IMR-90 (cell line): ENCODE results near the gene KCTD5. TPM values are rescaled to one million over a fixed set of nuclear protein-coding genes. Genes with fewer than 3 reads are reported as not detected.

Experiments
- ATAC-seq: fragments of 200-7000 bp; cut with Tn5 transposase; 2 replicates; pipeline ENCODE4 v1.9.1; 2020; ENCODE audit warnings: low read depth, mild to moderate bottlenecking, moderate library complexity
- BruUV-seq: library from RNA; stranded (reverse); fragments of 400-500 nt; replicated peaks from 2 replicates; lab custom pipeline; 2021; lab: Mats Ljungman, UMichigan
- CTCF ChIA-PET: fragments of 300-600 bp; formaldehyde crosslinking; extraction: SDS; loops from one replicate; lab custom pipeline; 2021; ENCODE audit warnings: antibody characterized with exemption; lab: Yijun Ruan, JAX
- POLR2A ChIA-PET: fragments of 300-600 bp; sonication (Branson Sonifier 250); formaldehyde crosslinking; loops from one replicate; lab custom pipeline; 2022; ENCODE audit warnings: antibody characterized with exemption; ENCODE audit not compliant: unreplicated experiment; lab: Charles Lee
- DNase-seq: peaks from one replicate; pipeline ENCODE4 v3.0.0; 2013
- H2AFZ ChIP-seq: replicated peaks from 2 replicates; pipeline ENCODE3; 2013; ENCODE audit warnings: low read length, mild to moderate bottlenecking; ENCODE audit not compliant: poor library complexity
- H2AK5ac ChIP-seq: 2 replicates; pipeline ENCODE4 v1.6.1; 2013; ENCODE audit warnings: low read depth, low read length, inconsistent platforms
- H2AK9ac ChIP-seq: replicated peaks from 2 replicates; pipeline ENCODE3; 2013; ENCODE audit warnings: mild to moderate bottlenecking, low read depth, low read length, moderate library complexity; ENCODE audit not compliant: poor library complexity
- H2BK120ac ChIP-seq: 2 replicates; pipeline ENCODE4 v1.6.1; 2013; ENCODE audit warnings: low read depth, low read length, inconsistent platforms
- H2BK15ac ChIP-seq: 3 replicates; pipeline ENCODE4 v1.6.1; 2013; ENCODE audit warnings: low read depth, low read length, inconsistent platforms
- H2BK20ac ChIP-seq: 2 replicates; pipeline ENCODE4 v1.6.1; 2013; ENCODE audit warnings: low read depth, mild to moderate bottlenecking, inconsistent platforms, low read length, moderate library complexity
- H2BK5ac ChIP-seq: 2 replicates; pipeline ENCODE4 v1.6.1; 2013; ENCODE audit warnings: mild to moderate bottlenecking, low read depth, low read length, inconsistent platforms; ENCODE audit not compliant: poor library complexity, severe bottlenecking
- H3K14ac ChIP-seq: replicated peaks from 2 replicates; pipeline ENCODE4 v1.6.1; 2013; ENCODE audit warnings: low read depth, low read length, inconsistent platforms
- H3K18ac ChIP-seq: 2 replicates; pipeline ENCODE4 v1.6.1; 2013; ENCODE audit warnings: low read depth, low read length, control low read depth
- H3K23ac ChIP-seq: 2 replicates; pipeline ENCODE4 v1.6.1; 2013; ENCODE audit warnings: low read depth, low read length, inconsistent platforms
- H3K27ac ChIP-seq: 2 replicates; pipeline ENCODE4 v1.5.1; 2013; ENCODE audit warnings: mild to moderate bottlenecking, control low read depth, low read length; ENCODE audit not compliant: insufficient read depth
- H3K27me3 ChIP-seq: 2 replicates; pipeline ENCODE4 v1.6.1; 2013; ENCODE audit warnings: low read length; ENCODE audit not compliant: control insufficient read depth, insufficient read depth
- H3K36me3 ChIP-seq: 2 replicates; pipeline ENCODE4 v1.6.1; 2013; ENCODE audit warnings: low read length, mixed read lengths; ENCODE audit not compliant: control insufficient read depth, insufficient read depth
- H3K4ac ChIP-seq: 2 replicates; pipeline ENCODE4 v1.6.1; 2013; ENCODE audit warnings: low read depth, low read length, inconsistent platforms
- H3K4me1 ChIP-seq: 2 replicates; pipeline ENCODE4 v1.6.1; 2013; ENCODE audit warnings: low read length, mixed read lengths; ENCODE audit not compliant: control insufficient read depth, insufficient read depth
- H3K4me2 ChIP-seq: 2 replicates; pipeline ENCODE4 v1.6.1; 2013; ENCODE audit warnings: low read depth, mild to moderate bottlenecking, control low read depth, low read length, moderate library complexity
- H3K4me3 ChIP-seq: 2 replicates; pipeline ENCODE4 v1.5.1; 2013; ENCODE audit warnings: low read depth, mild to moderate bottlenecking, control low read depth, low read length, moderate library complexity; ENCODE audit not compliant: insufficient read depth
- H3K56ac ChIP-seq: 2 replicates; pipeline ENCODE4 v1.6.1; 2013; ENCODE audit warnings: low read length, inconsistent platforms; ENCODE audit not compliant: insufficient read depth; ENCODE audit errors: extremely low read depth
- H3K79me1 ChIP-seq, 2 experiments: 2 replicates each; pipeline ENCODE4 v1.6.1; 2013; ENCODE audit warnings: low read length in 2 of 2, inconsistent platforms in 1 of 2, low read depth in 1 of 2
- H3K9ac ChIP-seq: 2 replicates; pipeline ENCODE4 v1.6.1; 2013; ENCODE audit warnings: low read depth, low read length, control low read depth
- H3K9me1 ChIP-seq: 2 replicates; pipeline ENCODE4 v1.6.1; 2013; ENCODE audit warnings: low read length, inconsistent platforms; ENCODE audit not compliant: insufficient read depth
- H3K9me3 ChIP-seq: 2 replicates; pipeline ENCODE4 v1.6.1; 2013; ENCODE audit warnings: low read length; ENCODE audit not compliant: control insufficient read depth, insufficient read depth
- H4K20me1 ChIP-seq: 2 replicates; pipeline ENCODE4 v1.6.1; 2013; ENCODE audit warnings: low read length, inconsistent platforms; ENCODE audit not compliant: insufficient read depth
- H4K5ac ChIP-seq: 2 replicates; pipeline ENCODE4 v1.6.1; 2013; ENCODE audit warnings: mild to moderate bottlenecking, low read depth, low read length, control low read depth
- H4K8ac ChIP-seq, 2 experiments: 2 replicates each; pipeline ENCODE4 v1.6.1; 2013; ENCODE audit warnings: low read depth in 2 of 2, low read length in 2 of 2, control low read depth in 1 of 2, inconsistent platforms in 1 of 2
- H4K91ac ChIP-seq: 2 replicates; pipeline ENCODE4 v1.6.1; 2013; ENCODE audit warnings: low read depth, low read length, inconsistent platforms; ENCODE audit not compliant: insufficient read depth
- BHLHE40 ChIP-seq: fragments of 150-350 bp; IDR thresholded peaks from 2 replicates; pipeline ENCODE4 v1.6.1; 2016; ENCODE audit warnings: mild to moderate bottlenecking, low read depth, low read length
- CEBPB ChIP-seq: IDR thresholded peaks from 2 replicates; pipeline ENCODE4 v1.6.1; 2012; ENCODE audit warnings: low read depth, low read length, improper control_type of control experiment
- CHD1 ChIP-seq: IDR thresholded peaks from 2 replicates; pipeline ENCODE4 v1.6.1; 2012; ENCODE audit warnings: low read depth, low read length, improper control_type of control experiment
- RAD21 ChIP-seq: IDR thresholded peaks from 2 replicates; pipeline ENCODE4 v1.6.1; 2012; ENCODE audit warnings: low read length, improper control_type of control experiment
- RCOR1 ChIP-seq: IDR thresholded peaks from 2 replicates; pipeline ENCODE4 v1.6.1; 2012; ENCODE audit warnings: mild to moderate bottlenecking, low read length, improper control_type of control experiment; ENCODE audit not compliant: insufficient replicate concordance
- WGBS, 2 experiments: methylation state at CpG; one replicate each; pipeline versions ENCODE4 v1.1.5 to v1.1.7; 2013; ENCODE audit warnings: missing lambda C conversion rate in 2 of 2; ENCODE audit not compliant: insufficient read length in 1 of 2; ENCODE audit errors: extremely low coverage in 2 of 2; 5-methylcytosine and 5-hydroxymethylcytosine counted together
- dilution Hi-C: fragments of 300-500 bp; cut with HindIII; formaldehyde crosslinking; loops from one replicate; pipeline ENCODE4 v1.14.3; 2018; ENCODE audit warnings: low sequenced_read_pairs; ENCODE audit not compliant: unreplicated experiment
- in situ Hi-C: fragments of 300-500 bp; cut with MboI; formaldehyde crosslinking; loops from 3 replicates; pipeline ENCODE4 v1.14.3; 2019; ENCODE audit warnings: low sequenced_read_pairs, inconsistent platforms, mixed read lengths
- intact Hi-C: fragments of 100-400 bp; cut with micrococcal nuclease; formaldehyde crosslinking; loops from 2 replicates; pipeline ENCODE4 v1.10.0; 2022
- polyA plus RNA-seq, 3 experiments: library from polyadenylated mRNA; depleted of rRNA; stranded (reverse); fragments of >200 nt; gene quantifications; 2 replicates each; pipeline ENCODE4 v1.2.3, GENCODE V29; 2012; ENCODE audit warnings: low replicate concordance in 1 of 3
- total RNA-seq: library from RNA; depleted of rRNA; stranded (reverse); fragments of >200 nt; gene quantifications from 2 replicates; pipeline ENCODE4 v1.2.3, GENCODE V29; 2012
- TF ChIP-seq, protein P1 (sequence below): fragments of 150-350 bp; IDR thresholded peaks from 2 replicates; pipeline ENCODE4 v1.6.1; 2016; ENCODE audit warnings: low read depth, mild to moderate bottlenecking, low read length, moderate library complexity, borderline replicate concordance
- TF ChIP-seq, protein P2 (sequence below): conservative IDR thresholded peaks from 2 replicates; pipeline ENCODE4 v1.5.1; 2012; ENCODE audit warnings: mild to moderate bottlenecking, low read depth, low read length, improper control_type of control experiment
- TF ChIP-seq, protein P3 (sequence below): fragments of 150-350 bp; IDR thresholded peaks from 2 replicates; pipeline ENCODE4 v1.6.1; 2017; ENCODE audit warnings: mild to moderate bottlenecking, antibody characterized with exemption, low read length, low read depth

The KCTD5 gene
- total and polyA plus RNA-seq, 2 of the 4 experiments (the other 2 are of a cell fraction) = 17.2 to 56.2 TPM

DNA sequence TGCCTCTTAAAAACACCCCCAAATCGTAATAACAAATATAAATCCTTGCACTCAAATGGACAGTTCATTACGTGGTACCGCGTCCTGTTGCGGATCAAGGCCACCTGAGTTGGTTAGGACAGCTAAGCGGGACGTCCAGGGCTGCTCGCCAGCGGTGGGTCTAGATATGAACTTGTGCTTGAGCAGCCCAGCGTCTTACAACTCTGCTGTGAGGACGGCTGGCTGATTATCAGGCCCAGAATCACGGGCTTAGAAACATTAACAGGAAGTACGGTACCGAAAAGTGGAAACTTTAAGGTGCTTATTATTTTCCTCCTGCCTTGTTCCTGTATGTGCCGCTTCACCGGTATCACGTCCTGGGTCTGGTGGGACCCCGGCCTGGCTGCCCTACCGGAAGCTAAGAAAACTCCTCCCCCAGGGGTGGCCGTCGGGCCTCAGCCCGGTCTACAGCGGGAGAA lies 69.3 kb downstream of the KCTD5 start:
- Histone ChIP-seq H3K18ac (peak overlapping the region; percentile 5; the same call in 1 of the 2 replicates), H4K5ac (peak overlapping the region; percentile 99), H3K27ac (peak overlapping the region; percentile 99), H3K56ac (0 out of 2 replicates have a peak overlapping the region, but pooled peaks have one; percentile 30), H3K4me1 (peaks cover 9% of the 10 kb centered on the region), H3K4me3 (peak overlapping the region; percentile 88), H3K14ac (peak overlapping the region; percentile 92), H2BK20ac (no peak overlapping the region), H2BK120ac (peak overlapping the region; percentile 16; the same call in 1 of the 2 replicates), H3K27me3 (no peaks in the 10 kb centered on the region), H4K20me1 (peaks cover 38% of the 10 kb centered on the region), H3K9ac (peak overlapping the region; percentile 10), H3K23ac (peak overlapping the region; percentile 74), H3K4ac (peak overlapping the region; percentile 99), H3K4me2 (peak overlapping the region; percentile 77), H2AK9ac (peak overlapping the region; percentile 99), H2AFZ (peak overlapping the region; percentile 99), H4K8ac (peak overlapping the region; percentile 93 to 100), H2AK5ac (peak overlapping the region; percentile 98), H2BK15ac (no peak overlapping the region; the same call in 2 of the 3 replicates), H3K9me3 (peaks cover 2% of the 10 kb centered on the region; the same call in 1 of the 2 replicates), H4K91ac (peak overlapping the region; percentile 67), H2BK5ac (peak overlapping the region; percentile 82), H3K36me3 (peaks cover 6% of the 10 kb centered on the region), H3K9me1 (peaks cover 9% of the 10 kb centered on the region), H3K79me1 (peaks cover 11 to 39% of the 10 kb centered on the region in 2 experiments)
- ChIA-PET CTCF (no interaction called here), POLR2A (interaction anchor here (0.8 kb wide), 1 partner anchor 11 kb away, joined by 4 read pairs; no protein-coding TSS in a partner anchor)
- DNase-seq (no peak), ATAC-seq (no peak)
- TSS peak; percentile 68 for BruUV-seq
- dilution Hi-C loops = no loop called here
- intact Hi-C loops = no loop called here
- WGBS, 2 experiments = 62% methylated on average over 8 of the region's 23 CpGs; no CpG with 5 or more reads in 1 of the 2 experiments
- TF ChIP-seq CEBPB (no peak), CHD1 (no peak), RCOR1 (no peak), BHLHE40 (no peak), RAD21 (no peak)
- TF ChIP-seq, protein P1, sequence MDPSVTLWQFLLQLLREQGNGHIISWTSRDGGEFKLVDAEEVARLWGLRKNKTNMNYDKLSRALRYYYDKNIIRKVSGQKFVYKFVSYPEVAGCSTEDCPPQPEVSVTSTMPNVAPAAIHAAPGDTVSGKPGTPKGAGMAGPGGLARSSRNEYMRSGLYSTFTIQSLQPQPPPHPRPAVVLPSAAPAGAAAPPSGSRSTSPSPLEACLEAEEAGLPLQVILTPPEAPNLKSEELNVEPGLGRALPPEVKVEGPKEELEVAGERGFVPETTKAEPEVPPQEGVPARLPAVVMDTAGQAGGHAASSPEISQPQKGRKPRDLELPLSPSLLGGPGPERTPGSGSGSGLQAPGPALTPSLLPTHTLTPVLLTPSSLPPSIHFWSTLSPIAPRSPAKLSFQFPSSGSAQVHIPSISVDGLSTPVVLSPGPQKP = no peak
- TF ChIP-seq, protein P2, sequence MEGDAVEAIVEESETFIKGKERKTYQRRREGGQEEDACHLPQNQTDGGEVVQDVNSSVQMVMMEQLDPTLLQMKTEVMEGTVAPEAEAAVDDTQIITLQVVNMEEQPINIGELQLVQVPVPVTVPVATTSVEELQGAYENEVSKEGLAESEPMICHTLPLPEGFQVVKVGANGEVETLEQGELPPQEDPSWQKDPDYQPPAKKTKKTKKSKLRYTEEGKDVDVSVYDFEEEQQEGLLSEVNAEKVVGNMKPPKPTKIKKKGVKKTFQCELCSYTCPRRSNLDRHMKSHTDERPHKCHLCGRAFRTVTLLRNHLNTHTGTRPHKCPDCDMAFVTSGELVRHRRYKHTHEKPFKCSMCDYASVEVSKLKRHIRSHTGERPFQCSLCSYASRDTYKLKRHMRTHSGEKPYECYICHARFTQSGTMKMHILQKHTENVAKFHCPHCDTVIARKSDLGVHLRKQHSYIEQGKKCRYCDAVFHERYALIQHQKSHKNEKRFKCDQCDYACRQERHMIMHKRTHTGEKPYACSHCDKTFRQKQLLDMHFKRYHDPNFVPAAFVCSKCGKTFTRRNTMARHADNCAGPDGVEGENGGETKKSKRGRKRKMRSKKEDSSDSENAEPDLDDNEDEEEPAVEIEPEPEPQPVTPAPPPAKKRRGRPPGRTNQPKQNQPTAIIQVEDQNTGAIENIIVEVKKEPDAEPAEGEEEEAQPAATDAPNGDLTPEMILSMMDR = no peak
- TF ChIP-seq, protein P3, sequence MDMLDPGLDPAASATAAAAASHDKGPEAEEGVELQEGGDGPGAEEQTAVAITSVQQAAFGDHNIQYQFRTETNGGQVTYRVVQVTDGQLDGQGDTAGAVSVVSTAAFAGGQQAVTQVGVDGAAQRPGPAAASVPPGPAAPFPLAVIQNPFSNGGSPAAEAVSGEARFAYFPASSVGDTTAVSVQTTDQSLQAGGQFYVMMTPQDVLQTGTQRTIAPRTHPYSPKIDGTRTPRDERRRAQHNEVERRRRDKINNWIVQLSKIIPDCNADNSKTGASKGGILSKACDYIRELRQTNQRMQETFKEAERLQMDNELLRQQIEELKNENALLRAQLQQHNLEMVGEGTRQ = no peak
- in situ Hi-C loops = no loop called here
